ENCODE measurements around the gene CABP7. TPM values are rescaled to one million over a fixed set of nuclear protein-coding genes. Genes with fewer than 3 reads are reported as not detected.

The CABP7 gene
- total RNA-seq, 1 experiment from 2014 or later, result 2.1 TPM

DNA sequence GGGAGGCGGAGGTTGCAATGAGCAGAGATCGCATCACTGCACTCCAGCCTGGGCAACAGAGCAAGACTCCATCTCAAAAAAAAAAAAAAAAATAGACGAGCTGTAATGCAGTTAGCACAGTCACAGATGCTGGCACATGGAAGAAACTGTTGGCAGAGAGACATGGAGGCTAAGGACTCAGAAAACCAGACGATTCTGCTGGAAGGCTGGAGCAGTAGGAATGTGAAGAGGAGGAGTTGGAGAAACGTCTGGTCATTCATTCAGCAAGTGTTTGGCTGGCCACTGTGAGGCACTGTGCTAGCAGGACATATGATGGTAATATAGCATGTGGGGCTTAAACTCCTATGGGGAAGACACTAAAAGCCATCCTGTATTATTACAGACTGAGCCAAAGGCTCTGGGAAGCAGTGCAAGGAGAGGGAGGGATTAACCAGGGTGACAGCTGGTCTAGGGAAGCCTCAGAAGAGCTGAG, 52.4 kb downstream of the CABP7 start:
- H3K4me3 ChIP-seq (ENCODE audit: low read depth in 2 of 2, low read length in 2 of 2), result no peak overlapping the region
- BruUV-seq (replicated peaks), result no TSS peak
- peaks cover 4% of the 10 kb centered on the region; the same call in 1 of the 2 replicates for H3K4me1 ChIP-seq (ENCODE audit: control insufficient read depth, insufficient read depth, low read length)
- no peak for TF ChIP-seq TCF7L2 (IDR thresholded peaks at IDR 0.05; ENCODE audit: low read depth, low read length)
- no peak for TF ChIP-seq POLR2AphosphoS5 (IDR thresholded peaks at IDR 0.05; ENCODE audit: low read depth, low read length)
- no peak for TF ChIP-seq SIN3A (IDR thresholded peaks at IDR 0.05; ENCODE audit: borderline replicate concordance, insufficient read depth, low read depth, low read length)
- TF ChIP-seq, protein P1, sequence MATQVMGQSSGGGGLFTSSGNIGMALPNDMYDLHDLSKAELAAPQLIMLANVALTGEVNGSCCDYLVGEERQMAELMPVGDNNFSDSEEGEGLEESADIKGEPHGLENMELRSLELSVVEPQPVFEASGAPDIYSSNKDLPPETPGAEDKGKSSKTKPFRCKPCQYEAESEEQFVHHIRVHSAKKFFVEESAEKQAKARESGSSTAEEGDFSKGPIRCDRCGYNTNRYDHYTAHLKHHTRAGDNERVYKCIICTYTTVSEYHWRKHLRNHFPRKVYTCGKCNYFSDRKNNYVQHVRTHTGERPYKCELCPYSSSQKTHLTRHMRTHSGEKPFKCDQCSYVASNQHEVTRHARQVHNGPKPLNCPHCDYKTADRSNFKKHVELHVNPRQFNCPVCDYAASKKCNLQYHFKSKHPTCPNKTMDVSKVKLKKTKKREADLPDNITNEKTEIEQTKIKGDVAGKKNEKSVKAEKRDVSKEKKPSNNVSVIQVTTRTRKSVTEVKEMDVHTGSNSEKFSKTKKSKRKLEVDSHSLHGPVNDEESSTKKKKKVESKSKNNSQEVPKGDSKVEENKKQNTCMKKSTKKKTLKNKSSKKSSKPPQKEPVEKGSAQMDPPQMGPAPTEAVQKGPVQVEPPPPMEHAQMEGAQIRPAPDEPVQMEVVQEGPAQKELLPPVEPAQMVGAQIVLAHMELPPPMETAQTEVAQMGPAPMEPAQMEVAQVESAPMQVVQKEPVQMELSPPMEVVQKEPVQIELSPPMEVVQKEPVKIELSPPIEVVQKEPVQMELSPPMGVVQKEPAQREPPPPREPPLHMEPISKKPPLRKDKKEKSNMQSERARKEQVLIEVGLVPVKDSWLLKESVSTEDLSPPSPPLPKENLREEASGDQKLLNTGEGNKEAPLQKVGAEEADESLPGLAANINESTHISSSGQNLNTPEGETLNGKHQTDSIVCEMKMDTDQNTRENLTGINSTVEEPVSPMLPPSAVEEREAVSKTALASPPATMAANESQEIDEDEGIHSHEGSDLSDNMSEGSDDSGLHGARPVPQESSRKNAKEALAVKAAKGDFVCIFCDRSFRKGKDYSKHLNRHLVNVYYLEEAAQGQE (IDR thresholded peaks at IDR 0.05; ENCODE audit: insufficient read depth in 1 of 2, low read depth in 2 of 2, low read length in 1 of 2), result no peak
- TF ChIP-seq, protein P2, sequence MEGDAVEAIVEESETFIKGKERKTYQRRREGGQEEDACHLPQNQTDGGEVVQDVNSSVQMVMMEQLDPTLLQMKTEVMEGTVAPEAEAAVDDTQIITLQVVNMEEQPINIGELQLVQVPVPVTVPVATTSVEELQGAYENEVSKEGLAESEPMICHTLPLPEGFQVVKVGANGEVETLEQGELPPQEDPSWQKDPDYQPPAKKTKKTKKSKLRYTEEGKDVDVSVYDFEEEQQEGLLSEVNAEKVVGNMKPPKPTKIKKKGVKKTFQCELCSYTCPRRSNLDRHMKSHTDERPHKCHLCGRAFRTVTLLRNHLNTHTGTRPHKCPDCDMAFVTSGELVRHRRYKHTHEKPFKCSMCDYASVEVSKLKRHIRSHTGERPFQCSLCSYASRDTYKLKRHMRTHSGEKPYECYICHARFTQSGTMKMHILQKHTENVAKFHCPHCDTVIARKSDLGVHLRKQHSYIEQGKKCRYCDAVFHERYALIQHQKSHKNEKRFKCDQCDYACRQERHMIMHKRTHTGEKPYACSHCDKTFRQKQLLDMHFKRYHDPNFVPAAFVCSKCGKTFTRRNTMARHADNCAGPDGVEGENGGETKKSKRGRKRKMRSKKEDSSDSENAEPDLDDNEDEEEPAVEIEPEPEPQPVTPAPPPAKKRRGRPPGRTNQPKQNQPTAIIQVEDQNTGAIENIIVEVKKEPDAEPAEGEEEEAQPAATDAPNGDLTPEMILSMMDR (IDR thresholded peaks at IDR 0.05), result no peak; the same call in 1 of the 2 replicates
- no peaks in the 10 kb centered on the region for H3K27me3 ChIP-seq (ENCODE audit: control insufficient read depth, insufficient read depth, low read length)
- ChIA-PET CTCF (interaction anchor here (0.5 to 0.6 kb wide), 2 partner anchors 36 to 88 kb away, joined by 11 to 13 read pairs; no protein-coding TSS in a partner anchor), POLR2A (interaction anchor here (0.6 to 0.7 kb wide), 2 partner anchors 26 to 151 kb away, joined by 4 to 7 read pairs; no protein-coding TSS in a partner anchor)
- no peak overlapping the region for H3K27ac ChIP-seq (ENCODE audit: low read length)
- intact Hi-C loops (cut with micrococcal nuclease; ENCODE audit: unreplicated experiment) (no loop called here), in situ Hi-C loops (cut with HindIII; ENCODE audit: low pct_unique_long_range_greater_than_20kb, low sequenced_read_pairs) (no loop called here)
- peak; percentile 67 for ATAC-seq
- H3K9me3 ChIP-seq (ENCODE audit: control insufficient read depth, insufficient read depth, low read depth, low read length), result no peaks in the 10 kb centered on the region
- no peaks in the 10 kb centered on the region; the same call in 1 of the 2 replicates for H3K36me3 ChIP-seq (ENCODE audit: control insufficient read depth, insufficient read depth, low read length)
- no peak for DNase-seq (ENCODE audit: low read depth, low spot score)

DNA sequence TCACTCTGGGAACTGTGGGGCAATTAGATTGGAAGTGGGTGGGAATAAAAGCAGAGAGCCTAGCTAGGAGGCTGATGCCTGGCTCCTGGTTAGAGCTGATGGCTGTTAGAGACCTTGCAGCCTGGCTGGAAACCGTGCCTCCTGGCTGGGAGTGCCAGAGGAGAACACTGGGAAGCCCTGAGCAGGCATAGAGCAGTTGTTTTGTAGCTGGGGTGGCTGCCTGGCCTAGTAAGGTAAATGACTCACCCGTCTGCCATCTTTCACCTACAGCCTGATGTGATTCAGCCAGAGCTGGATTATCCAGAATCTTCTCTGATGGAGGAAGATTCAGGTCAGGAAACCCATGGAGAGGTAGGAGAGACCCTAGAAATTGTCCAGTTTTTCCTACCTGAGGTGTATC, 53.4 kb downstream of the CABP7 start:
- peak; percentile 81 for ATAC-seq
- ChIA-PET CTCF (interaction anchor here (0.6 to 1.2 kb wide), 5 partner anchors 16 to 315 kb away, joined by 3 to 10 read pairs (median 6); no protein-coding TSS in a partner anchor), POLR2A (no interaction called here)
- in situ Hi-C loops (cut with HindIII; ENCODE audit: low pct_unique_long_range_greater_than_20kb, low sequenced_read_pairs) (no loop called here), intact Hi-C loops (cut with micrococcal nuclease; ENCODE audit: unreplicated experiment) (no loop called here)
- DNase-seq (ENCODE audit: low read depth, low spot score), result no peak
- H3K4me1 ChIP-seq (ENCODE audit: control insufficient read depth, insufficient read depth, low read length), result peaks cover 4% of the 10 kb centered on the region; the same call in 1 of the 2 replicates
- H3K4me3 ChIP-seq (ENCODE audit: low read depth in 2 of 2, low read length in 2 of 2), result no peak overlapping the region
- no peaks in the 10 kb centered on the region for H3K27me3 ChIP-seq (ENCODE audit: control insufficient read depth, insufficient read depth, low read length)
- no peak overlapping the region for H3K27ac ChIP-seq (ENCODE audit: low read length)
- no peaks in the 10 kb centered on the region for H3K9me3 ChIP-seq (ENCODE audit: control insufficient read depth, insufficient read depth, low read depth, low read length)
- TF ChIP-seq SIN3A (IDR thresholded peaks at IDR 0.05; ENCODE audit: borderline replicate concordance, insufficient read depth, low read depth, low read length) (no peak), TCF7L2 (IDR thresholded peaks at IDR 0.05; ENCODE audit: low read depth, low read length) (no peak), POLR2AphosphoS5 (IDR thresholded peaks at IDR 0.05; ENCODE audit: low read depth, low read length) (no peak)
- TF ChIP-seq, protein P1 (IDR thresholded peaks at IDR 0.05; ENCODE audit: insufficient read depth in 1 of 2, low read depth in 2 of 2, low read length in 1 of 2), result no peak
- TF ChIP-seq, protein P2 (IDR thresholded peaks at IDR 0.05), result no peak
- no TSS peak for BruUV-seq (replicated peaks)
- H3K36me3 ChIP-seq (ENCODE audit: control insufficient read depth, insufficient read depth, low read length), result no peaks in the 10 kb centered on the region

Data from Panc1 (cell line).